HG02571 (cell line): ENCODE results near the gene PLCG2.

ENCODE experiments used
- ATAC-seq: cut with Tn5 transposase; IDR thresholded peaks from one replicate; pipeline ENCODE4 v1.9.1; 2021; ENCODE audit warnings: mild to moderate bottlenecking, moderate library complexity; ENCODE audit not compliant: unreplicated experiment

The PLCG2 gene

GRCh38 chr16:81904320-81904719 lies 125.2 kb downstream of the PLCG2 start:
- no peak for ATAC-seq

- ATAC-seq, result no peak
Measured at GRCh38 chr16:81905277-81905676, 126.2 kb downstream of the PLCG2 start.

- no peak for ATAC-seq
Measured at GRCh38 chr16:81907681-81908080, 128.6 kb downstream of the PLCG2 start.

GRCh38 chr16:81908466-81909262 lies 129.6 kb downstream of the PLCG2 start:
- ATAC-seq, result no peak

- ATAC-seq, result no peak
Measured at GRCh38 chr16:81910366-81910885, 131.3 kb downstream of the PLCG2 start.

GRCh38 chr16:81912395-81912794 lies 133.3 kb downstream of the PLCG2 start:
- ATAC-seq, result no peak

- no peak for ATAC-seq
Measured at GRCh38 chr16:81913222-81913621, 134.1 kb downstream of the PLCG2 start.

GRCh38 chr16:81917375-81917774 lies 138.3 kb downstream of the PLCG2 start:
- no peak for ATAC-seq

- ATAC-seq, result no peak
Measured at GRCh38 chr16:81918927-81919326, 139.8 kb downstream of the PLCG2 start.

GRCh38 chr16:81920498-81920897 lies 141.4 kb downstream of the PLCG2 start:
- ATAC-seq, result no peak

GRCh38 chr16:81921085-81921814 lies 142.2 kb downstream of the PLCG2 start:
- no peak for ATAC-seq

- ATAC-seq, result no peak
Measured at GRCh38 chr16:81921843-81922584, 142.9 kb downstream of the PLCG2 start.

- no peak for ATAC-seq
Measured at GRCh38 chr16:81923296-81923695, 144.2 kb downstream of the PLCG2 start.

GRCh38 chr16:81925016-81925415 lies 145.9 kb downstream of the PLCG2 start:
- no peak for ATAC-seq

- ATAC-seq, result no peak
Measured at GRCh38 chr16:81926036-81926435, 146.9 kb downstream of the PLCG2 start.

- ATAC-seq, result no peak
Measured at GRCh38 chr16:81927561-81928185, 148.6 kb downstream of the PLCG2 start.

- no peak for ATAC-seq
Measured at GRCh38 chr16:81928271-81928918, 149.3 kb downstream of the PLCG2 start.

GRCh38 chr16:81928975-81929374 lies 149.9 kb downstream of the PLCG2 start:
- no peak for ATAC-seq

- ATAC-seq, result no peak
Measured at GRCh38 chr16:81929841-81930240, 150.8 kb downstream of the PLCG2 start.

GRCh38 chr16:81931927-81932326 lies 152.8 kb downstream of the PLCG2 start:
- no peak for ATAC-seq
